Peyer's patch (tissue), 4 donors: ENCODE data around the gene SPIRE2. TPM values are rescaled to one million over a fixed set of nuclear protein-coding genes. Genes with fewer than 3 reads are reported as not detected.

Source experiments
- DNase-seq, 3 donors: peaks; one replicate each; pipeline ENCODE4 v3.0.0-alpha.2; 2017 to 2019
- H3K27ac ChIP-seq, 4 donors: fragments of 200-600 bp; sonication (generic); one replicate each; pipeline ENCODE4 v1.5.1; 2016 to 2019
- H3K27me3 ChIP-seq, 2 donors: fragments of 200-600 bp; sonication (generic); one replicate each; pipeline ENCODE4 v1.5.1; 2019
- H3K36me3 ChIP-seq, 3 donors: fragments of 200-600 bp; sonication (generic); one replicate each; pipeline ENCODE4 v1.5.1; 2016 to 2019
- H3K4me1 ChIP-seq, 4 donors: fragments of 200-600 bp; sonication (generic); one replicate each; pipeline ENCODE4 v1.5.1; 2016 to 2019
- H3K4me3 ChIP-seq, 4 donors: fragments of 200-600 bp; sonication (generic); 1 replicate in 3 of 4; 2 replicates in 1 of 4; pipeline ENCODE4 v1.5.1; 2016 to 2019; ENCODE audit warnings: mild to moderate bottlenecking in 1 of 4
- H3K9me3 ChIP-seq, 4 donors: fragments of 200-600 bp; sonication (generic); one replicate each; pipeline ENCODE4 v1.5.1; 2016 to 2019; ENCODE audit warnings: mild to moderate bottlenecking in 1 of 4
- POLR2A ChIP-seq, 2 donors: fragments of 450-650 bp; IDR thresholded peaks; one replicate each; pipeline ENCODE4 v1.5.1; 2017; ENCODE audit warnings: antibody characterized with exemption in 2 of 2, mild to moderate bottlenecking in 2 of 2, moderate library complexity in 2 of 2
- total RNA-seq, 4 donors: library from RNA; depleted of rRNA; stranded (reverse); fragments of >200 nt; gene quantifications; one replicate each; pipeline ENCODE4 v1.1.0, GENCODE V29; 2016
- TF ChIP-seq, protein P1 (sequence below), 6 experiments: fragments of 450-650 bp in 4 of 6; fragments of 200-600 bp in 2 of 6; sonication (generic) in 1 of 6; IDR thresholded peaks; one replicate each; pipeline ENCODE4 v1.5.1; 2017 to 2019; ENCODE audit warnings: antibody characterized with exemption in 6 of 6, mild to moderate bottlenecking in 3 of 6, moderate library complexity in 1 of 6

SPIRE2 gene
- total RNA-seq, 4 donors from 2014 or later = 45.5 to 147 (median 111) TPM

DNA sequence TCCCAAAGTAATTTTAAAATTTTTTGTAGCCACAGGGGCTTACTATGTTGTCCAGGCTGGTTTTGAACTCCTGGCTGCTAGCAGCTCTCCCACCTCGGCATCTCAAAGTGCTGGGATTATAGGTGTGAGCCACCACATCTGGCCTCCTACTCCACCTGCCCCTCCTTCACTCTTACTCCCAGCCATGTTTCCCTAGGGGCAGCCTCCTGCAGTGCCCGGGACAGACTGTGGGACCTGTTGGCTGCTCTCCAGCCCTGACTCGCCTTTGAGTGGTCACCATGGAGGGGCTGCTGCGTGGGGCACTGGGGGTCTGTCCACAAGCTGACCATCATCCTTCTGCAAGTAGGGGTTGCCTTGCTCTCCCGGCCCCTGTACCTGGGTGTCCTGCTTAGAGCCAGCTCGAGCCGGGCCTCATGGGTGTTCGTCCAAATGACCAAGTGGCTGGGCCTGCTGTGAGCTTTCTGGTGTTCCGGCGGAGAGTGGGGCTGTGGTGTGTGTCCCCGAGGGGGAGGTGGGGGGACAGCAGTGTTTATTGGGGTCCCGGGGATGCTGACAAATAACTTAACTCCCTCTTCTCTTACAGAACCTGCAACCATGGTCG lies 16.6 kb downstream of the SPIRE2 start:
- no peak for DNase-seq
- H3K36me3 ChIP-seq = no peaks in the 10 kb centered on the region
- TF ChIP-seq POLR2A (IDR thresholded peaks at IDR 0.05) = no peak
- H3K9me3 ChIP-seq = no peaks in the 10 kb centered on the region
- no peaks in the 10 kb centered on the region for H3K27me3 ChIP-seq
- H3K27ac ChIP-seq = no peak overlapping the region
- H3K4me3 ChIP-seq = no peak overlapping the region
- peaks cover 0 to 21% (median 3%) of the 10 kb centered on the region in 4 donors for H3K4me1 ChIP-seq

DNA sequence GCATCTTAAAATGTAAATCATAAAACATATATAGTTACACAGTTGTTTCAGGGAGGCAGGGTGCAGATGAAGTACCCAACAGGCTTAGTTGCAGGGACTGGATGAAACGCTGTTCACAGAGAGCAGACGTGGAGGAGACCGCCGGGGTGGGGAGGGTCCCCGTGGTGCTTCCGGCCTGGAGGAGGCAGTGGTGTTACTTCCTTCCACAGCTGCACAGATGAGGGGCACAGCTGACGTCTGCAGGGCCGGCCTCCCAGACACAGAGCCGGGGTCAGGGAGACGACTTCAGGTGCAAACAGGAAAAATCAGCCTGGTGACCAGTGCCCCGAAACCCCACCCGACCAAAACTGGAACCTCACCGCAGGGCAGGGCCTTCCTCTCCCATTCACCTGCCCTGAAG lies 17.1 kb downstream of the SPIRE2 start:
- H3K27ac ChIP-seq = no peak overlapping the region
- H3K9me3 ChIP-seq = no peaks in the 10 kb centered on the region
- no peaks in the 10 kb centered on the region for H3K27me3 ChIP-seq
- TF ChIP-seq POLR2A (IDR thresholded peaks at IDR 0.05) = no peak
- TF ChIP-seq, protein P1, sequence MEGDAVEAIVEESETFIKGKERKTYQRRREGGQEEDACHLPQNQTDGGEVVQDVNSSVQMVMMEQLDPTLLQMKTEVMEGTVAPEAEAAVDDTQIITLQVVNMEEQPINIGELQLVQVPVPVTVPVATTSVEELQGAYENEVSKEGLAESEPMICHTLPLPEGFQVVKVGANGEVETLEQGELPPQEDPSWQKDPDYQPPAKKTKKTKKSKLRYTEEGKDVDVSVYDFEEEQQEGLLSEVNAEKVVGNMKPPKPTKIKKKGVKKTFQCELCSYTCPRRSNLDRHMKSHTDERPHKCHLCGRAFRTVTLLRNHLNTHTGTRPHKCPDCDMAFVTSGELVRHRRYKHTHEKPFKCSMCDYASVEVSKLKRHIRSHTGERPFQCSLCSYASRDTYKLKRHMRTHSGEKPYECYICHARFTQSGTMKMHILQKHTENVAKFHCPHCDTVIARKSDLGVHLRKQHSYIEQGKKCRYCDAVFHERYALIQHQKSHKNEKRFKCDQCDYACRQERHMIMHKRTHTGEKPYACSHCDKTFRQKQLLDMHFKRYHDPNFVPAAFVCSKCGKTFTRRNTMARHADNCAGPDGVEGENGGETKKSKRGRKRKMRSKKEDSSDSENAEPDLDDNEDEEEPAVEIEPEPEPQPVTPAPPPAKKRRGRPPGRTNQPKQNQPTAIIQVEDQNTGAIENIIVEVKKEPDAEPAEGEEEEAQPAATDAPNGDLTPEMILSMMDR (IDR thresholded peaks at IDR 0.05) = no peak
- no peak overlapping the region for H3K4me3 ChIP-seq
- H3K36me3 ChIP-seq = no peaks in the 10 kb centered on the region
- H3K4me1 ChIP-seq = peaks cover 0 to 21% (median 3%) of the 10 kb centered on the region in 4 donors
- no peak for DNase-seq

DNA sequence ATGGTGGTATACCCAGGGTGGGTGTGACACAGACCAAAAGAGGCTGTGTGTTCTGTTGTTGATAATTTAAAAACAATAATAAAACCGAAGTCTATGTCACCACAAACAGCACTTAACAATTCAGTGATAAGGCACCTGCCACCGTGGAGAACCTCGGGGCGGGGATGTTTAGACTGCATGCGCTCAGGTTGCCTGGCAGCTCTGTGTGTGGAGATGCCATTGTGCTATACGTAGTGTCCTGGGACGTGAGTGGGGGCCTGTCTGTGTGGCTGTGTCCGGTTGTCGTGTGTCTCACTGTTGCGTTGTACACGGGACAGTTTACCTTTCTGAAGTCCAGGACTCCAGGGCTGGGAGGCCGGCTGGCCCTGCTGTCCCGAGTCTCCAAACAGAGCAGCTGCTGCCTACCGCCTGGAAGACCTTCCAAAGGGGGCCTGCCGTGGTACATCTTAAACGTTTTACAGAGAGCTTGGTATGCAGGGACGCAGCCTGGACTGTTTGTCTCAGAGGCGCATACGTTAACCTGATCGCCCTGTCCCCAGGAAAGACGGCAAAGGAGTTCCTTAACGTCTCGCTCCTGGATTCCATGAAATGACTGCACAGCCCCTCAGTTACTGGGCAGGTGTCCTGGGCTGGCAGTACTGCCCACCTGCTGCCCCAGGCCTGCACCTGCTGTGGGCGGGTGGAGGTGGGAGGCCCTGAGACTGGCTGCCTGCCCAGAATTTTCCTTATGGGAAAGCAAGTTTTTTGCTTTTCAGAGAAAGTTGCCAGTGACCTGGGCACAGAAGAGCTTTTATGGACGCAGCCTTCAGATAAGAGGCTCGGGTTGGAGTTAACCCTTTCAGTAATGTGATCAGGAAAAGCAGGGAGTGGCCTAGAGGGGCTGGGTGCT lies 19.0 kb downstream of the SPIRE2 start:
- H3K27ac ChIP-seq = peak overlapping the region in 3 of 4 donors; percentile 34 to 74 (median 66)
- TF ChIP-seq, protein P1 (IDR thresholded peaks at IDR 0.05) = no peak
- no peak for TF ChIP-seq POLR2A (IDR thresholded peaks at IDR 0.05)

DNA sequence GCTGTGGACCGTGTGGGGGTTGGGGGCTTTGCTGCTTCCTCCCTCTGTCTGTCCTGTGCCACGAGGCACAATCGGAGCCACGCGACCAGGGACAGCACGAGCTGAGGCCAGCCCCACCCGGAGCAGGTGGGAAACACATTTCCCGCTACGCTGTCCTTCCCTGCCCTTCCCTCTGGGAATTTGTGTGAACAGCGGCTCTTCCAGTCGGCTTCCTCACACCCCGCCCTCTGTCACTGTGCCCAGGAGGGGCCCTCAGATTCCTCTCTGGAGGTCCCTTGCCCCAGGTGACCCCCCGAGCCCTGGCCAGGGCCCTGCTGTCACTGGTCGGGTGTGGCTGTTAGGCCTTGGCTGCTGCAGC lies 19.6 kb downstream of the SPIRE2 start:
- Histone ChIP-seq H3K4me1 (peaks cover 0 to 21% (median 3%) of the 10 kb centered on the region in 4 donors), H3K4me3 (no peak overlapping the region), H3K36me3 (peaks cover 0 to 5% (median 0%) of the 10 kb centered on the region in 3 donors), H3K9me3 (no peaks in the 10 kb centered on the region), H3K27ac (peak overlapping the region in 3 of 4 donors; percentile 34 to 74 (median 66)), H3K27me3 (no peaks in the 10 kb centered on the region)
- TF ChIP-seq, protein P1 (IDR thresholded peaks at IDR 0.05) = no peak
- TF ChIP-seq POLR2A (IDR thresholded peaks at IDR 0.05) = no peak
- DNase-seq = peak in 1 of 3 donors; percentile 61

More for the DNA sequence above, 19.0 kb downstream of the SPIRE2 start:
- no peak overlapping the region for H3K4me3 ChIP-seq
- no peaks in the 10 kb centered on the region for H3K9me3 ChIP-seq
- peak in 2 of 3 donors; percentile 77 to 78 for DNase-seq
- H3K36me3 ChIP-seq = peaks cover 0 to 5% (median 0%) of the 10 kb centered on the region in 3 donors
- peaks cover 0 to 21% (median 3%) of the 10 kb centered on the region in 4 donors for H3K4me1 ChIP-seq
- H3K27me3 ChIP-seq = no peaks in the 10 kb centered on the region

DNA sequence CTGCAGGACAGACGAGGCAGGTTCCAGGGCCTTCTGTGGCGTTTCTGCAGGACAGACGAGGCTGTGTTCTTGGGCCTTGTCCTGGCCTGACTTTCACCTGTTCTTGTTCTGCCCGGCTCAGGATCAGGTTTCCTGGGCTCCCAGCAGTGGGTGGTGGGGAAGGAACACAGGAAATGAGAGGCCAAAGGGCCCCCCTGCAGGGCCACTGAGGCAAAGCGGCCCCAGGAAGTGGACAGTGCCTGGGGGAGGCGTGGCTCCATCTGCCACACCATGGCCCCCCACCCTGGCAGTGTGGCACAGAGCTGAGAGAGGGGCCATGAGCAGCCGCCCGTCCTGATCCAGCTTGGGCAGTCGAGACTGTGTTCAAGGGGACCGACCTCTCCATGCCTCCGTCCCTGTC lies 20.7 kb downstream of the SPIRE2 start:
- H3K9me3 ChIP-seq = no peaks in the 10 kb centered on the region
- H3K36me3 ChIP-seq = peaks cover 0 to 6% (median 0%) of the 10 kb centered on the region in 3 donors
- DNase-seq = no peak
- peaks cover 0 to 27% (median 6%) of the 10 kb centered on the region in 4 donors for H3K4me1 ChIP-seq
- TF ChIP-seq POLR2A (IDR thresholded peaks at IDR 0.05) = no peak
- TF ChIP-seq, protein P1 (IDR thresholded peaks at IDR 0.05) = no peak
- no peak overlapping the region for H3K27ac ChIP-seq
- no peaks in the 10 kb centered on the region for H3K27me3 ChIP-seq
- H3K4me3 ChIP-seq = no peak overlapping the region
